ENCODE data around the gene AHCYL2. TPM values are rescaled to one million over a fixed set of nuclear protein-coding genes. Genes with fewer than 3 reads are reported as not detected.
A peak's percentile ranks its signal among the peaks of the same experiment; 100 is the strongest.

Gene AHCYL2
- total and polyA plus RNA-seq, 2 of the 8 experiments (the other 6 are each of a cell fraction or from before 2014, with no cell fraction given), result 20.7 to 25.4 TPM

DNA sequence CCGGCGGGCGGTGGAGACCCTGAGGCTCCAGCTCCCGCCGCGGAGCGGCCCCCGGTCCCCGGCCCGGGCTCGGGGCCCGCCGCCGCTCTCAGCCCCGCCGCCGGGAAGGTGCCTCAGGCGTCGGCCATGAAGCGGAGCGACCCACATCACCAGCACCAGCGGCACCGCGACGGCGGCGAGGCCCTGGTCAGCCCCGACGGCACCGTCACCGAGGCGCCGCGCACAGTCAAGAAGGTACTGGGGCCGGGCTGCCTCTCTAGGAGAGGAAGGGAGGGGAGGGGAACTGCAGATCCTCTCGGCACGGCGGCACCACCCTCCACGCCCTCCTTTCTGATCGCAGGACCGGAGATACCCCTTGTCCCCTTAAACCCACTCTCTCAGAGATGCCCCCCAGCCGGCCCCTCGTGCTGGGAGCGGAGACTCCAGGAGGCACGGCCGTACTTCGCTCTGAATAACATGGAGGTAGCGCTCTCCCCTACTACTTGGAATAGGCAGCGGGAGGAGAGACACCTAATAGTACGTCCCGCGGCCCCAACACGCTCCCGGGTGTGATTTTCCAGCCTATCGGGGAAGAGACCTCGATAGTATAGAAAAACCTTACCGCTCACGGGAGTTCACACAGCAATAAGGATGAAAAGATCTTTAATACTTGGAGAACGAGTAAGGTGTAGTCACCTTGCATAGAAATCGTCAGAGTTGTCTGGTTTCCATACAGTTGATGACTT is 538 bp downstream of the AHCYL2 start (continued):
- peak; percentile 14; the same call in 1 of the 2 replicates for TF ChIP-seq YY1 (IDR thresholded peaks at IDR 0.05; ENCODE audit: low read depth, low read length)
